GM08714 (cell line): ENCODE measurements around the gene PXN.
"Not testable (repeated sequence)": the region's sequence is repeated elsewhere in the genome, so short reads cannot be mapped to it uniquely, and the experiment has no call there.

Experiments
- H3K4me3 ChIP-seq: fragments of 200-500 bp; sonication (Bioruptor generic); 2 replicates; pipeline ENCODE4 v1.5.1; 2014; ENCODE audit warnings: mild to moderate bottlenecking, low read length, inconsistent platforms
- ZNF274 ChIP-seq: IDR thresholded peaks from 2 replicates; pipeline ENCODE4 v1.6.1; 2012; ENCODE audit warnings: mild to moderate bottlenecking, low read depth, low read length

PXN gene

DNA sequence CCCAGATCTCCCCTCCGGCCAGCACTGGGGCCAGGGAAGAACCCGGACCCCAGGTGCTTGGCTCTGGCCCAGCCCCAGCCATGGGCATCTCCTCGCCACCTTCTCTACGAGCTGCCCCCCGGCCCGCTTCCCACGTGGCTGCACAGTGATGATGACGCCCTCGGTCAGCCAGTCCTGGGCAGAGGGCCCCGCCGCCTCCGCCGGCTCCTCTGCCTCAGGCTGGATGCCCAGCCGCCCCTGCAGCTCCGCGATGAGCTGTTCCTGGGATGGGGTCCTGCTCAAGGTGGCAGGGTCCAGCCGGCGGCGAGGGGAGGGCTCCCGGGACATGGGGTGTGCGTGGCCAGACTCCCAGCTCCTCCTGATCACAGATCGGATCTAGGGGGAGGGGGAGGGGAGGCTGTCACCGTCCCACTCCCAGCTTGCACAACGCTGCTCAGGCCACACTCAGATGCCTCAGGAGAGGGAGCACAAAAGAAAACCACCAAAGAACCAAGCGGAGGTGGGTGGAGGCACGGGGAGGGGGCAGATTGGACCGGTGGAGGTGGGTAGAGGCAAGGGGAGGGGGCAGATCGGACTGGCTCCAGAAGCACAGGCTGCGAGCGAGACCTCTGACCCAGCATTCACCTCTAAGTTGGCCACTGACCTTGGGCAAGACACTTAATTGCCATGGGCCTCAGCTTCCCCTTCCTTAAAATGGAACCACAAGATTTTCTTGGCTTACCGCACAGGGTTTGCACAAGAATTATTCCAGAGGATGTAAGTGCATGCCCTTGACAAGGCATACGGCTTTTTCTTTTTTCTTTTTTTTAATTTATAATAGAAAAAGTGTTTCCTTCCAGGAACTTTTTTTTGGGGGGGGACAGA, 48.6 kb downstream of the PXN start:
- no peak for TF ChIP-seq ZNF274
- no peak overlapping the region for H3K4me3 ChIP-seq

DNA sequence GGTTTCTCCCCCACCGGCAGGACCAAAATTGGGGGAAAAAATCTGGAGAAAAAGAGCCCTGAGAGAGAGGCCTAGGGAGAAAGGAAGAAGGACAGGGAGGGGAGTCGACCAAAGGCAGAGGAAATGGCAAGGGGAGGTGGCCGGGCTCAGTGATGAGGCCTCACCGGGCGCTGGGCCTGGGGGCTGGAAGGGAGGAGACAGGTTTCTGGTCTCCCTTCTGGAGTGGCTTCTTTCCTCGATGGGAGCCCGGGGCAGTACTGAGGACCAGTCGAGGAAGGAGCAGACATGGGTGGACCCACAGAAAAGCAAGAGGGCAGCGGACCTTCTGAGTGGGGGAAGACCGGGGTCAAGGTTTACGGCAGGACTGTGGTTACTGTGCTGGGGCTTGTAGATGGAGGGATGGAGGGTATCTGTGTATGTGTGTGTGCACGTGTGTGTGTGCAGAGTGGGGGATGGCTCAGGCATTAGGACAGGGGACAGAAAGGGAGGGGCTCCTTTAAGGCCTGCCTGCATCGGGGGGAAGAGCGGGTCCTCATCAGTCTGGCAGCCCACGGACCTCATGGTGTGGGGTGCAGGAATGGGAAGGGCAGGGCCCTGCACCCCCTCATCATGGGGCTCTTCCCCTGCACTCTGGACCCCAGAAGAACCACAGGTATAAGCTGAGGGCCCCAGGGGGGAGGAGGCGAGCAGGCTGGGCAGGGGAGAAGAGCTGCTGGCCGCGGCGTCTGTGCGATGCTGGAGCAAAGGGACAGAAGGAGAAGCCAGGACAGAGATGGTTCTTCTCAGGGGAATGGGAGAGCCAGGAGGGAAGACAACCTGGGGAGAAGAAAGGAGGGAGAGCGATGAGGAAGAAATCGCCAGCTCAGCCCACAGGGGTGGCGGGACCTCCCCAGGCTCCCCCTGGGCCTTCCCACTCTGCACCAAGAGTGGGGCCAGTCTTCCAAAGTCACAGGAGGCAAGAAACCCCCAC, 49.5 kb downstream of the PXN start:
- TF ChIP-seq ZNF274, result no peak
- H3K4me3 ChIP-seq, result no peak overlapping the region

- H3K4me3 ChIP-seq, result no peak overlapping the region
- no peak for TF ChIP-seq ZNF274
Measured at GRCh38 chr12:120215357-120215735, 50.2 kb downstream of the PXN start.

GRCh38 chr12:120214626-120215356, 50.7 kb downstream of the PXN start:
- H3K4me3 ChIP-seq, result no peak overlapping the region
- TF ChIP-seq ZNF274, result no peak

DNA sequence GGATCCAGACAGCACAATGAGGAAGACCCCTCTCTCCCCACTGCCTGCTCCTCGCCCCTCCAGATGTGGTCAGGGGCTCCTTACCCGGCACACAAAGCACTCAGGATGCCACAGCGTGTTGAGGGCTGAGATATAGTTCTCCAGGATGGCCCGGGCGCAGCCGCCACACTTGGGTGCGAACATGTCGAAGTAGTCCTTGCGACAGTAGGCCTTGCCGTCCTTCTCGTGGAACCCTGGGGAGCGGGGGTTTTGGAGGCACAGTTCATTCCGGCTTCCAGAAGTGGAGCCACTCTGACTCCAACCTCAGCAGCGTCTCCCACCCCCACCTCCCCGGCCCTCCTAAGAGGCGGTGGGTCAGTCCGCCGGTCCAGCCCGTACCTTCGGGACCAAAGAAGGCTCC, 51.8 kb downstream of the PXN start:
- no peak overlapping the region for H3K4me3 ChIP-seq
- TF ChIP-seq ZNF274, result no peak

DNA sequence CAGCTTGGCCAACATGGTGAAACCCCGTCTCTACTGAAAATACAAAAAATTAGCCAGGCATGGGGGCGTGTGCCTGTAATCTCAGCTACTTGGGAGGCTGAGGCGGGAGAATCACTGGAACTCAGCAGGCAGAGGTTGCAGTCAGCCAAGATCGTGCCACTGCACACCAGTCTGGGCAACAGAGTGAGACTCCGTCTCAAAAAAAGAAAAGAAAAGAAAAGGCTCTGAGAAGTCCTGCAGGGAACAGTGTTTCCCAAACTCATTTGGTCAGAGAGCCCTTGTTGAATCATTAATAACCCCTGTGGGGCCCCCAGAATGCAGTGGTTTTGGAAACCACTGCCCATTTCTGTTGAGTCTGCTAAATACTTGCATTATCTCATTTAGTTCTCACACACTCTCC, 52.3 kb downstream of the PXN start:
- H3K4me3 ChIP-seq, result not testable (repeated sequence)

- TF ChIP-seq ZNF274, result no peak
- no peak overlapping the region for H3K4me3 ChIP-seq
Measured at GRCh38 chr12:120212301-120212700, 53.2 kb downstream of the PXN start.

- no peak for TF ChIP-seq ZNF274
- no peak overlapping the region for H3K4me3 ChIP-seq
Measured at GRCh38 chr12:120211904-120212283, 53.6 kb downstream of the PXN start.

DNA sequence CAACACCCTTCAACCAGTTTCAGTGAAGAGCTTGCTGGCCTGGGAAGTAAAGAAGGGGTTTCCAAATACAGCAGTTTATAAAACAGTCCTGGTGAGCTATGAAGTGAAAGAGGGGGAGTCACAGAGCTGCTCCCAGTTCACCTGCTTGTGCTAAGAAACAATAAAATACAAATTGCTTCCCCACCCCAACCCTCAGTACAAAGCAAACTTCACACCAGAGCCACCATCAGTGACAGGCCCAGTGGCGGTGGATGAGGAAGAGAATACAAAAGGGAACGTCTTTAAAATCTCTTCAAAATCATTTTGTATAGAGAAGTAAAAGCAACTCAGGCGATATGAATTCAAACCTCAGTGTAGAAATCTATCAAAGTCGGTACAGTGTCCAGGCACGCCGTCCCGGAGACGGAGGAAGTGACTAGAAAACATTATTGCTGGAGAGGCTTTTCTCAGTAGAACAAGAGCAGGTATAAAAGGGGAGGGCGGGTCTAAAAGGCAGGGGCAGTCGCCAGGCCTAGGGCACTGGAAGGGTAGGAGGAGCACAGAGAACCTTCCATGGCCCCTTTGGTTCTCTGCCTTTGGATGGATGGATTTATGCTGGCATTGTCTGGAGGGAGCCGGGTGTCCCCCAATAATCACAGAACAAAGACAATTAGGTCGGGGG, 54.2 kb downstream of the PXN start:
- TF ChIP-seq ZNF274, result no peak

GRCh38 chr12:120209851-120210250, 55.7 kb downstream of the PXN start:
- TF ChIP-seq ZNF274, result no peak
- no peak overlapping the region for H3K4me3 ChIP-seq

More for the DNA sequence above, 54.2 kb downstream of the PXN start:
- H3K4me3 ChIP-seq, result no peak overlapping the region

GRCh38 chr12:120207227-120207626, 58.3 kb downstream of the PXN start:
- TF ChIP-seq ZNF274, result no peak
- H3K4me3 ChIP-seq, result no peak overlapping the region

DNA sequence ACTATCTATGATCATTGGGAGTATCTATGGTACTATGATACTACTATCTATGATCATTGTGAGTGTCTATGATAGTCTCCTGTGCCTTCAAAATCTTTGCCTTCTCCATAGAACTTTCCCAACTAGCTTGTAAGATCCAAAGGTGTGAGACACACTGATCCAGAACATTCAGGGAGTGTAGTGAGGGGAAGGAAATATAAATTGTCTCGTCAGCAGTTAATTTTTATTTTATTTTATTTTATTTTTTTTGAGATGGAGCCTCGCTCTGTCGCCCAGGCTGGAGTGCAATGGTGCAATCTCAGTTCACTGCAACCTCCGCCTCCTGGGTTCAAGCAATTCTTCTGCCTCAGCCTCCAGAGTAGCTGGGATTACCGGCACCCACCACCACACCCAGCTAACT, 58.7 kb downstream of the PXN start:
- not testable (repeated sequence) for H3K4me3 ChIP-seq

- no peak for TF ChIP-seq ZNF274
- no peak overlapping the region for H3K4me3 ChIP-seq
Measured at GRCh38 chr12:120206228-120206627, 59.3 kb downstream of the PXN start.

GRCh38 chr12:120204171-120204570, 61.4 kb downstream of the PXN start:
- no peak for TF ChIP-seq ZNF274

GRCh38 chr12:120200364-120200800, 65.1 kb downstream of the PXN start:
- peak overlapping the region; percentile 97 for H3K4me3 ChIP-seq
- TF ChIP-seq ZNF274, result no peak

More at GRCh38 chr12:120204171-120204570, 61.4 kb downstream of the PXN start:
- H3K4me3 ChIP-seq, result no peak overlapping the region
